Gastrocnemius medialis (tissue), 4 donors: ENCODE data around the gene PPP1R9B.

Source experiments
- CTCF ChIP-seq, 5 experiments: fragments of 450-650 bp in 3 of 5; fragments of 200-600 bp in 2 of 5; sonication (generic) in 2 of 5; IDR thresholded peaks in 4 of 5; conservative IDR thresholded peaks in 1 of 5; 1 replicate in 4 of 5; 2 replicates in 1 of 5; pipeline ENCODE4 v1.5.1; 2016 to 2019; ENCODE audit warnings: antibody characterized with exemption in 5 of 5, mild to moderate bottlenecking in 3 of 5, moderate library complexity in 3 of 5
- POLR2A ChIP-seq, 2 donors: fragments of 450-650 bp; IDR thresholded peaks; one replicate each; pipeline ENCODE4 v1.6.1; 2017; ENCODE audit warnings: antibody characterized with exemption in 2 of 2, mild to moderate bottlenecking in 2 of 2, moderate library complexity in 2 of 2

DNA sequence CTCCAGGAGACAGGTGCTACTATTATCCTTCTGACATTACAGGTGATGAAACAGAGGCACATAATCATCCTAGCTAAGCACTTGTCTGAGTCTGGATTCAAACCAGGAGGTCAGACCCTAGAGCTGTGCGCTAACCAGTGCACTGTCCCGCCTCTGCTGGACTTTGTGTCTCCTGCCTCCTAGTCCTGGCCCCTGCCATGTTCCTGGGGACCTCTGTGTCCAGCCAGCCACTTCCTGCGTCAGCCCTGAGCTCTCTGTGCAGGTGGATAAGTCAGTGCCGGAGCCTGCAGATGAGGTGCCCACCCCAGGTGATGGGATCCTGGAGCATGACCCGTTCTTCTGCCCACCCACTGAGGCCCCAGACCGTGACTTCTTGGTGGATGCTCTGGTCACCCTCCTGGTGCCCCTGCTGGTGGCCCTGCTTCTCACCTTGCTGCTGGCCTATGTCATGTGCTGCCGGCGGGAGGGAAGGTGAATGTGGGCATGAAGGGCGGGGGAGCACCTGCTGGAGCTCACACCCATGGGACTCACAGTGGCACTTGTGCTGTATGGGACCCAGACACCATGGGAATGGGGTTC lies 19.5 kb upstream of the PPP1R9B start:
- no peak for TF ChIP-seq CTCF (IDR thresholded peaks at IDR 0.05 in 4 of 5, conservative IDR thresholded peaks at IDR 0.05 in 1 of 5)
- TF ChIP-seq POLR2A (IDR thresholded peaks at IDR 0.05): no peak
